HS-5 (cell line): Measurements from ENCODE around the gene TSPAN2.

Source experiments
- DNase-seq: peaks from one replicate; pipeline ENCODE4 v3.0.0-alpha.2; 2012; ENCODE audit warnings: low read depth

Gene TSPAN2

DNA sequence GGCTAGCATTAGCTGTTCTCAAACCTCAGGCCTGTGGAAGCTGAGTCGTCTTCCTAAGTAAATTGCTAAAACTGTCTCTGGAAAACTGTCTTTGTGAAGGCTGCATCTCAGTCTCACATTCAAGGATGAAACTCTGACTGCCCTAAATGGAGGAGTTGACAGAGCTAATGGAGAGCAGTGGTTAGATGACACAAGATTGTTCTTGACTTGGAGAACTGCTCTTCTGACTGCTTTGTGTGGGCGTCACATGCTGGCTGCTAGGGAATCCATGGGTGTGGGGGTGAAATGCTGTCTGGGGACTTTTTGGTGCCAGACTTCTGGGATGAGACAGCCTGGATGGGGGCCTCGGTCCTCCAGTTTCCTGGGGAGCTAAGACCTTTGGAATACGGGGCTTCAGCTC lies 24.5 kb upstream of the TSPAN2 start:
- no peak for DNase-seq

DNA sequence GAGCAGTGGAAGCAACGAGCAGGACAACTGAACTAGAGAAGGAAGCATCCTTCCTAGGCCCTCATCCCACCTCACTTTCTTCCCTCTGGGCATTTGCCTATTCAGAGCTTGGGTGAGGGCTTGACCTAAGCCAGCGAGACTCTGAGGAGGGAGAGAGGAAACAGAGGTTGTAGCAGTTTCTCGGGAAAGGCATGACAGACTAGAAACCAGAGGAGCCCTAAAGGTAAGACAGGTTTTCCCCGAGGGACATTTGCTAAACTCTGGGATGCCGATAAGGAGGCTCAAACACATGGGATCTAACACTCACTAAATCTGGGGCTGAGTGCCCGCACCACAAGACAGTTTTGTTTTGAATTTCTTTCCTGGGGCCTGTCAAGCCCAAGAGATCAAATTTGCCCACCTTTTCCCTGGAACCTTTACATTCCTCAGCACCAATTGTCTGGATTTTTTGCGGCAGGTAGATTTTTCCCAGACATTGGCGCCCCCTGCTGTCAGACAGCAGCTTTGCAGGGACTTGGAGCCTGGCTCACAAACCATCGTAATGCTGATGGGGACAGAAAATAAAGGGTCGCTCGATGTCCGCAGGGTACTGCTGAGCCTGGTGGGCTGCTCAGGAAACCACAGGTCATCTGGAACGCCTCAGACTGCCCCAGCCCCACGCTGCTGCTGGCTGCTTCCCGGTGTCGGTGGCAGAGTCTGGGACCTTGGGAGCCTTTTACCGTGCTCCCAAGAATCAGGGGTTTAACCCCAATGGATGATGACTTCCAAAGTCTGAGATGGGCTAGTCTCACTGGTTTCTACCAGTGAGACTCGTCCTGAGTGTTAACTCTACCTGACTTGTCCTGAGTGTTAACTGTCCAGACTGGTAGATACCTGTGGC lies 23.4 kb upstream of the TSPAN2 start:
- no peak for DNase-seq

DNA sequence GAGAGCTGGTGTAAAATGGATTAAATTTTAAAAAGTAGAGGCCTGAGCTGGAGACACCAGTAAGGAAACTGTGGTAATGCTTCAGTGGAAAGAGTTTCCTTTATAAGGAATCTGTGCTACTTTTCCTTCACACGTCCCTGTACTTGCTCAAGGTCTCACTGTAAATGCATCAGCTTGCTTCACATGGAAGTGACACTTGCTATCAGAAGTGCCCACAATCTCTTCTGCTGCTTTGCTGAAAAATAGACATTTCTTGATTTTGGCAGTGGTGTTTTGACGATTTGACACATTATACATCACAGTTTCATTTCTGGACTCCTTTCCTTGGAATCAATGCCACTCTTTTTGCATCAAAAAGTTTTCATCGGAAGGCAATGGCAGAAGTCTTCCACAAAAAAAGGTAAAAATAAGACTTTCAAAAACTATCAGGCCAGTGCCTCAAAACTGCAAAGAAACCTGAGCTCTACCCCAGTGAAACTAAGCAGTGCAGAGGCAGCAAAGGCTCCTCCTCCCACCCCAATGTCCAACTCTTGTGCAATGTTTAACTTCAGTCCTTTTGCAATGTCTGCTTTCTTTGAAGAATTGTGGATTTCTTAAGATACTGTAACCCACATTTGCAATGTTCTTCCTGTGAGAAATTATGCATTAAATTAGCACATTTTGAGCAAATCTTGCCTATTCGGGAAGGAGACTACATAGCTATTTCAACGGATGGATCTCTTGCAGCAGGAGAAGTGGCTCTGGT lies 18.4 kb upstream of the TSPAN2 start:
- no peak for DNase-seq

DNA sequence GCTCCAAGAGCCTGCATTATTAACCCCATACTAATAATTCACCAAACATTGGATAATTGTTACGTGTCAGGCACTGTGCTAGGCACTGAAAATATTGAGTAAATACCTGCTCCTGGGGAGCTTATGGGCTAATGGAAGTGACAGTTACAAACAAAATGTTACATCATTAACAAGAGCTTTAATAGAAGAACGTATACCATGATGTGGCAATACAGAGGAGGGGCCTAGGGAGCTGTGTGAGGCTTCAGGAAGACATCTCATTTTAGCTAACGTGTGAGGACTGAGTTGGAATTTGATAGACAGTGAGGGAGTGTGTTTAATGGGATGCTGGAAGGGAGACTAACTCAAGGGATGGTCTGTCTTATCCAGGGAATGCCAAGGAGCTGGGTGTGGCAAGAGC lies 16.5 kb upstream of the TSPAN2 start:
- DNase-seq: no peak

DNA sequence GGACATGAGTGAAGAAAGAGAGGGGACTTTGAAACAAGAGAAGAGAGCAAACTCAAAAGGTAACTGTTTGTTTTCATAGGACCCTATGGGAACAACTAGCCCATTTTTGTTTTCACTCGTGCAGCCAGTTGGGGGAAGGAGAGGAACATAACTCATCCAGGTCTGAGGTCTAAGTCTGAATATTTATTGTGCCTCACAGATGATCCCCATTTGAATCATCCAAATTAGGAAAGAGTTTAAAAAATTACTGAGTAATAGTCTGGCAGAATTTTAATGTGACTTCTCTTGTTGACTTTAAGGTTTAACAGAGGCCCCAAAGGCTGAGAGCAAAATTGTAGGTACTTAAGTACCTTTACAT lies 10.4 kb upstream of the TSPAN2 start:
- DNase-seq: no peak

DNA sequence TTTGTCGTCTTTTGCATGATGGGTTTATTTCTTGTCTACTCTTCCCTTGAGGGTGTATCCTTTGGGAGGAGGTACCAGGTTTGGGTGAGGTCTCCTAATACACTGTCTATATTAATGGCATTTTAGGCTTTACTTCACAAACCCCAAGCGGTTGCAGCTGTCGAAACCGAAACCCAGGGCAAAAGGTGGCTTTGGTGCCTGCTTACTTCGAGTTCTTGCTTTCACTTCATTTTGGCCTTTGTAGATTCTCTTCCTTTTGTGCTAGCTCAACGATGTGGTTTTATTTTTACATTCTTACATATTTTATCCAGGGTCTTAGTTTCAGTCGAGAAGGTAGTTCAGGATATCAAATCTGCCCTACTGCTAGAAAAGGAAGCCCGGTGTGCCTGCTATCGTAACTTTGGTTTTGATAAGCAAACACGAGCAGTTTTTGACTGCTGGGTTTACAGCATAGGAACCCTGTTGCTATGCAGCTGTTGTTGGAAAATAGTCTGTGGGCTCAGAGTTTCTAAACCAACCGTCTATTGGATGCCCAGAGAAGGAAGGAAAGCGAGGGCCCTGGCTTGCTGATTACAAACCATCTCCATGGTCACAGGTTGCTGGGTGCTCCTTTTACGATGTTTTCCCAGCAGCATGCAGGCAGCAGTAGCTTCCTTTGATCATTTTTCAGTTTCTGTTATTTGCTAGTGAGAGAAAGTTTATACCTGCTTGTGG lies 9.8 kb upstream of the TSPAN2 start:
- DNase-seq: no peak

DNA sequence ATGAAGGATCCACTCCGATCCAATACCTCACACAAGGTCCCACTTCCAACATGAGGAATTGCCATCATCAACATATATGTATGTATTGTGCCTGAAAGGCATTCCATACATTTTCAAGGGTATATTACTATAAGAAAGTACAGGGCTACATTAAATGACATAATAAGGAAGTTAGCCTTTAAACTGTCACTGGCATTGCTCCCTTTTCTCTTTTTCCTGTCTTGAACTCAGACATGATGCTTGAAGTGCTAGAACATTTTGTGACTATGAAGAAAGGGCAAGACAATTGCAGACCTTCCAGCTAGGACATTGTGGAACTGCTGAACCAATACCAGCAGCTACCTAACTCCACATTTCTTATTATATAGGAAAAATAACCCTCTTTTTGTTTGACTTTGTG lies 2.9 kb upstream of the TSPAN2 start:
- DNase-seq: no peak

DNA sequence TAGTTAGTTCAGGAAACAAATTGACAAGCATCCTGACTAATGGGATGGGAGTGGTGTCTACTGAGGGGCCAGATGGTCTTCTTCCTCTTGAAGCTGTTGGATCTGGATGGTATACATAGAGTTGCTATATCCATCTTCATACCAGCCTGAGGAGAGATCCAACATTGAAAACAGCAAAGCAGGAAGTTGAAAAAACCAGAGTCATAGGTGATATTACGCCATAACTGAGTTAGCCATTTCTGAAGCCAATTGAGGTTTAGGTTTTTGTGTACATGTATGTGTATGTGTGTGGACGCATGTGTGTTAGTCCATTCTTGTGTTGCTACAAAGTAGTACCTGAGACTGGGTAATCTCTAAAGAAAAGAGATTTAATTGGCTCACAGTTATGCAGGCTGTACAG lies 2.3 kb upstream of the TSPAN2 start:
- DNase-seq: no peak

DNA sequence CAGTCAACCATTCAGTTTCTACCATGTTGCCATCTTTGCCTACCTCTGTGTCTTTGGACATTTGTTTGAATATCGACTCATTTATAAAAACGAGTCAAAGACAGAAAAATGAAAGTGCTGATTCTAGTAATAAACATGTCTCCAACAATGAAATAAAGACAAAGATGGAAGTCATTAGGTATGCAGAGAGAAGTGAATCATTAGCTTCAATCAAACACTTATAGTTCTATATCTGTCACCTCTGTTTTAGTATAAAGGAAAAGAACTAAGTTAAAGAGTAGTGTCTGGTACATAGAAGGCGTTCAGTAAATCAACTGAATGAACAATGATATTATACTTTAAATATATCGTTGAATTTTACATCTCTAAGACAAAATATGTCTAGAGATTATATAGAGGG lies 1.7 kb upstream of the TSPAN2 start:
- no peak for DNase-seq

DNA sequence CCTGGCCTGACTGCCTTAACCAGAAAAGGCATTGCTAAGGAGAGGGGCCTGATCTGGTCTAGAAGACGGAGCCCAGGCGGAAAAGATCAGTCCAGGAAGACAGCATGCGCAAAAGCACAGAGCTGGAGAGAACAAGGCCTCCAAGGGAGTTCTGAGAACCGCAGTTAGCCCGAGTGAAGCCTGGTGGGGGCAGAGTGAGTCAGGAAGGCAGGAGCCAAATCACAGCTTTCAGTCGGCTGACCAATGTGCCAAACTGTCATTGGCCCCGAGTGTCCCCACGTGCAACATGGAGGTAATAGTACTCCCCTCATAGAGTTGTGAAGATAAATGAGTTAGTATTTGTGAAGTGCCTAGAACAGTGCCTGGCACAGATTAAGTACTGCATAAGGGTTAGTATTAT lies 1.2 kb upstream of the TSPAN2 start:
- no peak for DNase-seq

DNA sequence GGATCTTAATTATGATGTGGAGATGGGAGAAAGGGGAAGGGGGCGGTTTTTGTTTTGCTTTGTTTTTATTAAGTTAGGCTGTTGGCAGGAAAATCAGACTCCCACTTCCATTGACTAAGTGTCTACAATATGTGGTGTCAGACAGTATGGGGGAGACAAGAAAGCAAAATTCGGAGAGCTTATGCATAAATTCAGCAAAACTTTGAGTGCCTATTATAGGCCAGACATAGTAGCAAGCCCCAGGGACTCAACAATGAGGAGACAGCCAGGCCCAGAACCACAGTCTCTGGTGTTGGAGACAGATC lies 835 bp upstream of the TSPAN2 start:
- no peak for DNase-seq

DNA sequence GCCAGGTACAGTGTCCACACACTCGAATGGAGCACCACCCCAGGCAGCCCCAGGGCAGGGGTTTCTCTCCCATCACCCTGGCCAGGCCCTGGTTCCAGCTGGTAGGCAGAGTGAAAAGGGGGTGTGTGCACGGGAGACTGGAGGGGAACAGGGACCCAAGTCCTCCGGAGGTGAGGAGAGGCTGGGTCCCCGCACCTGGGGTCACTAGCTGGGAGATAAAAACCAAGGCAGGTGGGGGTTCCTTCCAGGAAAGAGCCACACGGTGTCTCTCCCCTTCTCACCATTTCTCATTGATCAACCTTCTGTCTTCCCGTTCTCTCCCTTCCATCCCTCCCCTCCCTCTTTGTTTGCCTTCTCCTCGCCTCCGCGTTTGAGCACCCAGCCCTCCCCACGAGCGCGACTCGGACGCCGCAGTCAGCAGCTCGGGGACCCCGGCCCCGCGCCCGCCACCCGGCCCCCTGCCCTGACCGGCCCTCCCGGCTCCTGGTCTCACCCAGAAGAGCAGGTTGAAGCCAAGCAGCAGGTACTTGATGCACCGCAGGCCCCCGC lies 358 bp downstream of the TSPAN2 start:
- no peak for DNase-seq

DNA sequence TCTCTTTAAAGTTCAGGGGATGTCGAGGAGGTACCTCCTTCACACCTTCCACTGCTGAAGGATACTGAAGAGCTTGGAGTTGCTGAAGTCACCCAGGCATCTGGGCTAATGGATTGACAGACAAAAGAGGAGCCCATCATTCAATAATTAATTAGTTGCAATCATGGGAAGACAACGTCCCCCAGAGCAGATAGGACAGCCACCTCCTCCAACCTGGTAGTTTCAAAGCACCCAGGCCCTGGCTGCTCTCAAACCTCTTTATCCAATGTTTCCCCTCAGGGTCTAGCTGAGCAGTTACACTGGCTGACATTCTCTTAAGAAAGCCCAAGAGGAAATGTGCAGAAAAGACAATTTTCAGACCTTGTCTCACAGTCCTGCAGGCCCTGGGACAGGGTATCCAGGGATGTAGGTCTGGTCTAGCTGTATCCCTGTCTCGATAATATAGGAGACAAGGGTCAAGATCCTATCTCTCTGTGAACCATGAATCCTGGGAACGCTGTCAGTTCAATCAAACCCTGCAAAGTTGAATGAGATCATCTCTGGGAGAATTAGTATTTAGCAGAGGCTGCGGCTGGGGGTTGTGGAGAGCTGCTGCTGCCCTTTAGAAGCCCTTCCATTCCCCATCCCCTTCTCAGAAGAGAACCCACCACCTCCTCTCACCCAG lies 1.1 kb downstream of the TSPAN2 start:
- DNase-seq: no peak

DNA sequence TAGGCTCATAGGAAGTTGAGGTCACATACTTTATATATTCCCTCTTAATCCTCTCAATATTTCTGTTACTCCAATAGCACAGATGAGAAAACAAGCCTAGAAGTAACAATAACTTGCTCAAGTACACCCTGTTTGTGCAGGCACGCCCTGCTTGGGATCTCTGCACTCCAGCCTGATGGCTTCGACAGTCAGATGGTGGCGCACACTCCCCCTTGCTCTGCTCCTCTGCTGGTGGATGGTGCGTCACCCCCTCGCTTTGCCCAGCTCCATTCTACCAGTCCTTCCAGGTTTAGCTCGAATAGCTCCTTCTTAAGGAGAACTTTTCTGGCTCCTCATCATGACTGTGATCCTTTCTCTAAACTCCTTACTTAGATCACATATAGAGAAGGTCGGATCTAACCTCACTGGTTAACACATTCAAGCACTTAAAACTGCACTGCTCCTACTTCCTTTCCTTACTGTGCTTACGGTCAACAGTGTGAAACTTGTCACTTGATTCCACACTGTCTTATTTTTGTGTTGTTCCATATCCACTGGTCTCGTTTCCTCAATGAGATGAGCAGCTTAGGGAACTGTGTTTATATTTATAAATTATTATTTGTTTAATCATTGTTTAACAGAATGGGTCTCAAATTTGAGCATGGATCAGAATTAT lies 3.0 kb downstream of the TSPAN2 start:
- no peak for DNase-seq

DNA sequence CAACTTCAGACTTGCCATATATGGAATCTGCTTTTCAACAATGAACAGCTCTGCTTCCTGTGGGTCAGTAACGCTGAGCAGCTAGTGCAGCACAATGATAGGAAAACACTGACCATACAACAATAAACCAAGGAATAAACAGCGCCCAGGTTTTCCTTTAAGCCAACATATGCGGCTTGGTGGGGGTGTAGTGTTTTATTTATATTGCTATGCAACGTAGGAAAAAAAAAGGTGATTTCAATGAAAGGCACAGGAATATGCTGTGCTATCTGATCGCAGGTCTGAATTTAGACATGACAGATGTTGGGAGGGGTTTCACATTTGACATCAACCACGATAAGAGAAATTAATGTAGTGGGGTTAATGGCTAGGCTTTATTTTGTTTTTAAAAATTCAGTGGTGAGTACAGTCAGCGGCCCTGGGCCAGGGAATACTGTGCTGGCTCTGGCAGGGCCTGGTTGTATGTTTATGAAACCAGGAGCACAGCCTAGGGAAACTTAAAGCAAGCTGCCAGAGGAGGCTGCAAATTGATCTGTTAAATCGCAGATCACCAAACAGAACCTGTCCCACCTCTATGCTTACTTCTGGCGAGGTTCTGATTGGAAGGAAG lies 4.3 kb downstream of the TSPAN2 start:
- DNase-seq: no peak

DNA sequence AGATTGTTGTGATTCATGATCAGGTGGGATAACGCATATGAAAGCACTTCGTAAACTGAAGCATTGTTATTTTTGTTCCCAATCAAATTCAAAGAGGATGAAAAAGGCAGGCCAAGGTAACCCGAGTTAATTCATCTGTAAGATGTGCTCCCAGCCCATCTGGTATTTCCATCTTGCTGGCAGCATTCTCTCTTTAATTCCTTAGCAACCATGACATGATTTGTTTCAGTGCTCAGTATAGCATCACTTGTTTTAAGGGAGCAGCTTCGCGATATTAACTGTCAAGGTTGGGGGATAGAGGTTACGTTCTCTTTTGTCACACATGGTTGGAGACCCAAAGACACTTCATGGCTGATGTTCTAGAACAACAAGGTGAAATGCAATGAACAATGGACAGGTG lies 6.4 kb downstream of the TSPAN2 start:
- DNase-seq: no peak

DNA sequence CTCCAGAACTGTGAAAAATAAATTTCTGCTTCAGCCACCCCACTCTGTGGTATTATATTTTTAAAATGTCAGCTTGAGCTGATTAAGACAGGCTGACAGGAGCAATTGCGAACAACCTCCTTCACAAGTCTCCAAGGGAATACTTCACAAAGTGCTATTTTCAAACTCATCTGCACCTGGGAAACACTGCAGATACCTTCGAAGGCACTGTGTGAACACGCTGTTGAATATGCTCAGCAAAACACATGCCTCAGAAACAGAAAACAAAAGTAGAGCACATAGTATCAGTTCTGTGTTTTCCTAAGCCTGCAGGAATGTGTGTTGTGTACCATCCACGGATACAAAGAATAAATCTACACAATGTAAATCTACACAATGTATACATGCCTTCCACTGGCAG lies 10.6 kb downstream of the TSPAN2 start:
- no peak for DNase-seq

DNA sequence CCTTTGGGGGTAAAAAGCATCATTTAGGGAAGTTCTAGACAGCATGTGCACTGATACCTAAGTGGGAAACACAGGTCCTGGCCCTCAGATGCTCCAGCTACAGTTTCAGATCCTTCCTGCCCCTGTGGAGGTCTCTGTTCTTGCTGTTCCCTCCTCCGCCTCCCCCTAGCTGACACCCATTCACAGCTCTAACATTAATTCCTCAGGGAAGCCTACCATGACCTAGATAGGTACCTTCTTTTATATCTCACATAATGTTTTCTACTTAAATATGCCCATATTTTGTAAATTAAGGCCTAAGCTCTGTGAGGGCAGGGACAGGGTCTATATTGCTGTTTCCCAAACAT lies 11.3 kb downstream of the TSPAN2 start:
- no peak for DNase-seq

DNA sequence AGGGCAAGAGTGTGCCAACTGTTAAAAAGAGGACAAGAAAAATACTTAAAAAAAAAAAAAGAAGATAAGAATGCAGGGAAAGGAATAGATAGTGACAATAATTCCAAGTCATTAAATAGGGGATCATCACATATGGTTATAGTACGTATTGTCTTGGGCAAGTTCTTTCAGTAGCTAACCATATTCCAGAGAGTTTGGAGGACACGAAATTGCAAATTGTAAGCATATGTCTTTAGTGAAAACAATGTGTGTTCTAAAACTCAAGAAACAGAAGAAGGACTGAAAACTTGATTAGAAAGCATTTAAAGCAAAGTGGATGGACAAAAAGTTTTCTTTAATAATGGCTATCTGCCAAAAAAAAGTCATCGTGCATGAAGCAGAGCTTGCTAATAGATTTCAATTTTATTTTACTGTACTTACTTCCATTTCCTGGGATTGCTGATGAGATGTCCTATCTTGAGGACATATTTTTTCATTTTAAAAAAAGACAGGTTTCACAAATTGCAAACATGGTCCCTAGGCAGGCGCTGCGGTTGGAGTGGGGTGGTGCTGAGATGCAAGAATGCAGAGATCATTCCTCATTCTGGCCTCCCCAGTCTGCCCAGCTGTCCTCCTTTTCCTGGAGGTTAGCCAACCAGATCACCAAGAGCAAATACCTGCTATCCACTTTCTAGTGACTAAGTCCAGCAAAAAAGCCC lies 11.9 kb downstream of the TSPAN2 start:
- DNase-seq: no peak

DNA sequence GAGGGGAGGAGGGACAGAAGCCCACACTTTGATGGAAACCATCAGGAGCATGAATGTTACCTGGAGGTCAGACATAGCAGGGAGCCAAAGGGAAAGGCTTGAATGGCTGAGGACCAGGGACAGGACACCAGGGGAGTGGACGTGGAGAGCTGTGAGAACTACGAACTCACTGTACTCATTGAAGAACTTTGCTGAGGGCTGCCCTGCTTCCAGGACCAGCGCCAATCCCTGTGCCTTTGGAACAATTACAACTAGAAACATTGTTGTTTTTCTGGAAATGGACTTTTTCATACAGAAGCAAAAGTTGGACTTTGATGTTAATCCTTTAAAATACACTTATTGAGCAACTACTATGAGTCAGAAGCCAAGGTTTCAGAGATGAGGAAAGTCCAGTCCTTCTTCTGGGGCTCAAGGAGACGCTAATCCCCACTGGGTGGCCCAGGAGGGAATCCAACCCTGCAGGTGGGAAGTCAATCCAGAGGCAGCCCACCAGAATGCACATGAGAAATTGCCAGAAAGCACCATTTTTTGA lies 12.9 kb downstream of the TSPAN2 start:
- DNase-seq: no peak
